ENCODE measurements around the gene NME4. TPM values are rescaled to one million over a fixed set of nuclear protein-coding genes. Genes with fewer than 3 reads are reported as not detected.

The NME4 gene
- total RNA-seq, 1 experiment from 2014 or later, result 88.2 TPM

DNA sequence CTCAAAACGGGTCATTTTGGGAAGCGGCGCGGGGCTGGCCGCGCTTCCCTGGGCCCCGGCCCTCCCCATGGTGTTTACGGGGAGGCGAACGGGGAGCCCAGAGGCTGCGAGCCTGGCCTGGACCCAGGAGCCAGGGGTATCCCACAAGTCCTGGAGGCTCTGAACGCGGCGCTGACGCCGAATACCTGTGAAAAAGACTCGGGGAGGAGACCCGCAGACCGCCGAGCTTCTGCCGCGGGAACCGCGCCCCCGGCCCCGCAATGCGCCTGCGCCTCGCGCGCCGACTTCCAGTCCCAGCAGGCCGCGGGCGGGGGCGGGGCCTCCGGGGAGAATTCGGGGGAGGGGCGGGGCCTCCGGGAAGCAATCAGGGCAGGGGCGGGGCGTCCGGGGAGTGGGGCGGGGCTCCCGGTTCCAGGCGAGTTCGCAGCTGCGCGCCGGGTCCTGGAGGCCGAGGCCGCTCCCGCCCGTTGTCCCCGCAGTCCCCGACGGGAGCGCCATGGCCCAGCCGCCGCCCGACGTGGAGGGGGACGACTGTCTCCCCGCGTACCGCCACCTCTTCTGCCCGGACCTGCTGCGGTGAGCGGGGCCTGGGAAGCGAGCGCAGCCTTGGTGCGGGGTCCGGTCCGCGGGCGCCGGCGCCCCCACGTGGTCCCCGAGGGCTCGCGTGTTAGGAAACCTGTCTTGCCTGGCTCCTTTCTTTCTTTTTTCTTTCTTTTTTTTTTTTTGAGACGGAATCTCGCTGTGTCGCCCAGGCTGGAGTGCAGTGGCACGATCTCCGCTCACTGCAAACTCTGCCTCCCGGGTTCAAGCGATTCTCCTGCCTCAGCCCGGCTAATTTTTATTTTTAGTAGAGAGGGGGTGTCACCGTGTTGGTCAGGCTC lies 4.7 kb downstream of the NME4 start, which contains the start of gene DECR2:
TSS of gene DECR2 (plus strand) at position 418 of the 881 bp plus-strand sequence. CDS start at position 497, 79 bp downstream.
- peaks cover 55% of the 10 kb centered on the region for H3K36me3 Mint-ChIP-seq (ENCODE audit: insufficient read depth, unreplicated experiment)
- peak within 1 kb of the TSS; percentile 74 for H3K27ac Mint-ChIP-seq (ENCODE audit: unreplicated experiment)
- no peaks in the 10 kb centered on the region for H3K27me3 Mint-ChIP-seq (ENCODE audit: unreplicated experiment)
- CTCF ChIA-PET, result interaction anchor here (0.6 to 0.9 kb wide), 5 partner anchors 19 to 290 kb away, joined by 3 to 5 read pairs (median 4); partner anchors contain the start of gene RAB11FIP3
- intact Hi-C loops (cut with micrococcal nuclease; ENCODE audit: unreplicated experiment), result no loop called here
- peak; percentile 97 for DNase-seq
- BruUV-seq (replicated peaks), result no TSS peak
- no peaks in the 10 kb centered on the region for H3K9me3 Mint-ChIP-seq (ENCODE audit: low read depth, unreplicated experiment)
- TF ChIP-seq, protein P1, sequence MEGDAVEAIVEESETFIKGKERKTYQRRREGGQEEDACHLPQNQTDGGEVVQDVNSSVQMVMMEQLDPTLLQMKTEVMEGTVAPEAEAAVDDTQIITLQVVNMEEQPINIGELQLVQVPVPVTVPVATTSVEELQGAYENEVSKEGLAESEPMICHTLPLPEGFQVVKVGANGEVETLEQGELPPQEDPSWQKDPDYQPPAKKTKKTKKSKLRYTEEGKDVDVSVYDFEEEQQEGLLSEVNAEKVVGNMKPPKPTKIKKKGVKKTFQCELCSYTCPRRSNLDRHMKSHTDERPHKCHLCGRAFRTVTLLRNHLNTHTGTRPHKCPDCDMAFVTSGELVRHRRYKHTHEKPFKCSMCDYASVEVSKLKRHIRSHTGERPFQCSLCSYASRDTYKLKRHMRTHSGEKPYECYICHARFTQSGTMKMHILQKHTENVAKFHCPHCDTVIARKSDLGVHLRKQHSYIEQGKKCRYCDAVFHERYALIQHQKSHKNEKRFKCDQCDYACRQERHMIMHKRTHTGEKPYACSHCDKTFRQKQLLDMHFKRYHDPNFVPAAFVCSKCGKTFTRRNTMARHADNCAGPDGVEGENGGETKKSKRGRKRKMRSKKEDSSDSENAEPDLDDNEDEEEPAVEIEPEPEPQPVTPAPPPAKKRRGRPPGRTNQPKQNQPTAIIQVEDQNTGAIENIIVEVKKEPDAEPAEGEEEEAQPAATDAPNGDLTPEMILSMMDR (IDR thresholded peaks at IDR 0.05; ENCODE audit: unreplicated experiment), result peak; percentile 28
- peaks cover 9% of the 10 kb centered on the region for H3K4me1 Mint-ChIP-seq (ENCODE audit: low read depth, unreplicated experiment)
- peak within 1 kb of the TSS; percentile 88 for H3K4me3 Mint-ChIP-seq (ENCODE audit: low read depth, unreplicated experiment)

- intact Hi-C loops (cut with micrococcal nuclease; ENCODE audit: unreplicated experiment), result no loop called here
- no TSS peak for BruUV-seq (replicated peaks)
- TF ChIP-seq, protein P1 (IDR thresholded peaks at IDR 0.05; ENCODE audit: unreplicated experiment), result no peak
- Mint-ChIP-seq H3K9me3 (ENCODE audit: low read depth, unreplicated experiment) (no peaks in the 10 kb centered on the region), H3K36me3 (ENCODE audit: insufficient read depth, unreplicated experiment) (peaks cover 39% of the 10 kb centered on the region), H3K27me3 (ENCODE audit: unreplicated experiment) (no peaks in the 10 kb centered on the region), H3K27ac (ENCODE audit: unreplicated experiment) (no peak overlapping the region), H3K4me3 (ENCODE audit: low read depth, unreplicated experiment) (no peak overlapping the region), H3K4me1 (ENCODE audit: low read depth, unreplicated experiment) (peaks cover 8% of the 10 kb centered on the region)
- CTCF ChIA-PET, result no interaction called here
- DNase-seq, result no peak
Measured at GRCh38 chr16:404971-405486, 8.0 kb downstream of the NME4 start.

DNA sequence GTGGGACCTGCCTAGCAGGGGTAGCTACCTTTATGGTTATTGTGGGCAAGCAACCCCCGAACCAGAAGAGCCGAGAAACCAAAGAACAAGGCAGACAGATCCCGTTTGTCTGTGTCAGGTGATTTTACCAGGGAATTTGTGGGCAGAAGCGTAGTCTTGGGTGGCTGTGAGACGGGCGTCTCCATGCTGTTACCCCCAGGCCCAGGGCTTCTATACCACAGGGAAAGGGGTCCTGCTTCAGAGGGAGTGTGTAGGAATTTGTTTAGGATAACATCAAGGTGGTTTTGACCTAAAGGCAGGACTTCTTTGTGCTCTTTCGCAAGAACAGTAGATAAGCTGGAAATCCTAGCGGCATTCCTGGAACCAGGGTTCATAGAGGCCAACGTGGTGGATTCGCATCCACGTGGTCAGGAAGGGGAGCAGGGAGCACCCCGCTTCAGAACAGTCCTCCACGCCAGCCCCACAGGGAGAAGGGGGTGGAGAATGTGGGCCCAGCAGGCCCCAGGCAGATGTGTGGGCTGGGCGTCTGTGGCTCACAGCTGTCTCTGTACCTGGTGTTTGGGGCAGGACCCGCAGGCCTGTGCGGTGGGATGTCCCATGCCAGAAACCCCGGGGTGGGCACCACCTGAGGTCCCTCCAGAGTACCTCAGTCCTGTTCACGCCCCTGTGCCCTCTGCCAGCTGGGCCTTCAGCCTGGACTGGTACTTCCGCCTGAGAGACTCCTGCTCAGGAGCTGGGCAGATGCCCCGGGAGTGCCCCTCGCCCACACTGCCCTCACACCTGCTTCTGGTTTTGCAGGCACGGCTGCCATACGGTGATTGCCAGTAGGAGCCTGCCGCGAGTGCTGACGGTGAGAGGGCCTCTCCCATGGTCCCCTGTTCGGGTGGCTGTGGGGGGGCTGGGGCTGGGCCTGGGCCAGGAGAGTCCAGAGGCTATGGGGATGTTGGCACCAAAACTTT lies 8.8 kb downstream of the NME4 start:
- no peaks in the 10 kb centered on the region for H3K4me1 Mint-ChIP-seq (ENCODE audit: low read depth, unreplicated experiment)
- H3K27ac Mint-ChIP-seq (ENCODE audit: unreplicated experiment), result no peak overlapping the region
- TF ChIP-seq, protein P1 (IDR thresholded peaks at IDR 0.05; ENCODE audit: unreplicated experiment), result no peak
- no peak overlapping the region for H3K4me3 Mint-ChIP-seq (ENCODE audit: low read depth, unreplicated experiment)
- intact Hi-C loops (cut with micrococcal nuclease; ENCODE audit: unreplicated experiment), result no loop called here
- no peaks in the 10 kb centered on the region for H3K27me3 Mint-ChIP-seq (ENCODE audit: unreplicated experiment)
- H3K9me3 Mint-ChIP-seq (ENCODE audit: low read depth, unreplicated experiment), result no peaks in the 10 kb centered on the region
- no TSS peak for BruUV-seq (replicated peaks)
- DNase-seq, result no peak
- CTCF ChIA-PET, result interaction anchor here (1.0 kb wide), 1 partner anchor 8 kb away, joined by 3 read pairs; no protein-coding TSS in a partner anchor
- H3K36me3 Mint-ChIP-seq (ENCODE audit: insufficient read depth, unreplicated experiment), result peaks cover 34% of the 10 kb centered on the region

- no peak overlapping the region for H3K4me3 Mint-ChIP-seq (ENCODE audit: low read depth, unreplicated experiment)
- H3K27ac Mint-ChIP-seq (ENCODE audit: unreplicated experiment), result no peak overlapping the region
- no TSS peak for BruUV-seq (replicated peaks)
- TF ChIP-seq, protein P1 (IDR thresholded peaks at IDR 0.05; ENCODE audit: unreplicated experiment), result no peak
- DNase-seq, result no peak
- CTCF ChIA-PET, result interaction anchor here (0.8 kb wide), 1 partner anchor 91 kb away, joined by 5 read pairs; no protein-coding TSS in a partner anchor
- intact Hi-C loops (cut with micrococcal nuclease; ENCODE audit: unreplicated experiment), result no loop called here
- no peaks in the 10 kb centered on the region for H3K4me1 Mint-ChIP-seq (ENCODE audit: low read depth, unreplicated experiment)
- H3K27me3 Mint-ChIP-seq (ENCODE audit: unreplicated experiment), result no peaks in the 10 kb centered on the region
- H3K36me3 Mint-ChIP-seq (ENCODE audit: insufficient read depth, unreplicated experiment), result peaks cover 27% of the 10 kb centered on the region
- H3K9me3 Mint-ChIP-seq (ENCODE audit: low read depth, unreplicated experiment), result no peaks in the 10 kb centered on the region
Measured at GRCh38 chr16:407253-407652, 10.3 kb downstream of the NME4 start.
